Ovary (tissue), 9 donors: ENCODE data around the gene ARHGEF37. TPM values are rescaled to one million over a fixed set of nuclear protein-coding genes. Genes with fewer than 3 reads are reported as not detected.

ENCODE experiments used
- DNase-seq, 5 donors: peaks; one replicate each; pipeline ENCODE4 v3.0.0-alpha.2; 2019 to 2020
- H3K27ac ChIP-seq, 2 donors: fragments of 200-600 bp; one replicate each; pipeline versions ENCODE4 v1.5.1 to v1.8.0; 2019 to 2022
- H3K27me3 ChIP-seq: fragments of 200-600 bp; one replicate; pipeline ENCODE4 v1.8.0; 2022
- H3K36me3 ChIP-seq: fragments of 200-600 bp; sonication (generic); one replicate; pipeline ENCODE4 v1.5.1; 2019
- H3K4me1 ChIP-seq: one replicate; pipeline ENCODE4 v1.8.1; 2013; ENCODE audit warnings: mild to moderate bottlenecking, moderate library complexity; ENCODE audit not compliant: insufficient read depth
- H3K4me3 ChIP-seq: fragments of 200-600 bp; sonication (generic); one replicate; pipeline ENCODE4 v1.5.1; 2017
- H3K9me3 ChIP-seq, 2 donors: fragments of 200-600 bp in 1 of 2; sonication (generic) in 1 of 2; one replicate each; pipeline versions ENCODE4 v1.5.1 to v1.8.1; 2013 to 2019; ENCODE audit warnings: mild to moderate bottlenecking in 1 of 2, moderate library complexity in 1 of 2
- EP300 ChIP-seq: sonication (generic); formaldehyde crosslinking; IDR thresholded peaks from one replicate; pipeline ENCODE4 v1.6.1; 2017; ENCODE audit warnings: antibody characterized with exemption
- POLR2A ChIP-seq: fragments of 450-650 bp; IDR thresholded peaks from one replicate; pipeline ENCODE4 v1.6.1; 2017; ENCODE audit warnings: antibody characterized with exemption, mild to moderate bottlenecking, moderate library complexity
- WGBS, 3 donors: extraction: QIAGEN DNeasy Blood & Tissue Kit in 1 of 3; methylation state at CpG; one replicate each; pipeline versions ENCODE4 v1.1.5 to v1.1.7; 2013 to 2017; 5-methylcytosine and 5-hydroxymethylcytosine counted together
- intact Hi-C, 4 donors: fragments of 100-400 bp; cut with DNase I; formaldehyde crosslinking; loops; one replicate each; pipeline versions ENCODE4 v1.11.0 to v1.15.1; 2022 to 2023
- polyA plus RNA-seq, 2 donors: library from polyadenylated mRNA; stranded (reverse); fragments of 200-250 nt in 1 of 2; fragments of 350-450 nt in 1 of 2; fragmentation: Illumina TruSeq in 1 of 2; extraction: RNeasy Lipid Tissue Mini Kit (QIAGEN cat#74804) in 1 of 2; gene quantifications; one replicate each; pipeline ENCODE4 v1.2.3, GENCODE V29; 2013 to 2014
- total RNA-seq, 7 donors: library from RNA; depleted of rRNA in 2 of 7; stranded (reverse); fragments of >200 nt in 2 of 7; fragmentation: NEBNext Ultra II Directional in 3 of 7; extraction: Animal tissue kit (Norgen Biotek cat#: 25700) in 3 of 7; gene quantifications; one replicate each; pipeline versions ENCODE4 v1.1.0 to v1.2.4, GENCODE V29; 2016 to 2023
- TF ChIP-seq, protein P1 (sequence below), 3 donors: fragments of 450-650 bp in 2 of 3; fragments of 200-600 bp in 1 of 3; IDR thresholded peaks; one replicate each; pipeline versions ENCODE4 v1.5.1 to v1.8.0; 2016 to 2022; ENCODE audit warnings: antibody characterized with exemption in 3 of 3, mild to moderate bottlenecking in 1 of 3
- donor health status: DM: no; HTN: no; CAD: no; lungs with moderate emphysema.
- donor health status: DM: no; HTN: no; CAD: no.
- donor health status: Bipolar disorder and iron deficiency.
- donor health status: DM: yes; HTN: yes; CAD: no.
- donor health status: DM: no; HTN: no; CAD: no.
- donor health status: DM: yes; HTN: yes; CAD: no.

Gene ARHGEF37
- total and polyA plus RNA-seq, 9 donors: 4.1 to 9.9 (median 6.2) TPM

DNA sequence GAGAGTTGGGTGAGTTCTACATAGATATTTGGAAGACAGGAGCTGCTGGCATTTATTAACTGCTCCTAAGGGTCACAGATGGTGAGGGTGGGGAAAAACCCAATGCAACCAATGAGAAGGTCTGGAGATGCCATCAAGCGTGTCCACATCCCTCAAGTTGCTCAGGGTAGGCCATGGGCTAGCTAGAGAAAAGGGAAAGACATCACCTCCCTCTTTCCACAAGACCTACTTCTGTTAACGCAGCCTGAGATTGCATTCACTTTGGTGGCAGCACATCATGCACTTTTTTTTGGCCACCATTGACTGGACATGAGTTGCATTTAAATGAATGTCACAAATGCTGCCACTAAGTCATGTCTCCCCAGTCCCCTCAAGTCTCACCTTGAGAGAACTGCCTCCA, 71.4 kb downstream of the ARHGEF37 start:
- Histone ChIP-seq H3K27ac (no peak overlapping the region), H3K4me3 (no peak overlapping the region), H3K9me3 (no peaks in the 10 kb centered on the region), H3K36me3 (no peaks in the 10 kb centered on the region), H3K27me3 (no peaks in the 10 kb centered on the region), H3K4me1 (no peaks in the 10 kb centered on the region)
- intact Hi-C loops: no loop called here
- DNase-seq: no peak
- 98 to 100% (median 98%) methylated on average over 2 of the region's 2 CpGs for WGBS, 3 donors
- no peak for TF ChIP-seq EP300
- no peak for TF ChIP-seq POLR2A
- TF ChIP-seq, protein P1, sequence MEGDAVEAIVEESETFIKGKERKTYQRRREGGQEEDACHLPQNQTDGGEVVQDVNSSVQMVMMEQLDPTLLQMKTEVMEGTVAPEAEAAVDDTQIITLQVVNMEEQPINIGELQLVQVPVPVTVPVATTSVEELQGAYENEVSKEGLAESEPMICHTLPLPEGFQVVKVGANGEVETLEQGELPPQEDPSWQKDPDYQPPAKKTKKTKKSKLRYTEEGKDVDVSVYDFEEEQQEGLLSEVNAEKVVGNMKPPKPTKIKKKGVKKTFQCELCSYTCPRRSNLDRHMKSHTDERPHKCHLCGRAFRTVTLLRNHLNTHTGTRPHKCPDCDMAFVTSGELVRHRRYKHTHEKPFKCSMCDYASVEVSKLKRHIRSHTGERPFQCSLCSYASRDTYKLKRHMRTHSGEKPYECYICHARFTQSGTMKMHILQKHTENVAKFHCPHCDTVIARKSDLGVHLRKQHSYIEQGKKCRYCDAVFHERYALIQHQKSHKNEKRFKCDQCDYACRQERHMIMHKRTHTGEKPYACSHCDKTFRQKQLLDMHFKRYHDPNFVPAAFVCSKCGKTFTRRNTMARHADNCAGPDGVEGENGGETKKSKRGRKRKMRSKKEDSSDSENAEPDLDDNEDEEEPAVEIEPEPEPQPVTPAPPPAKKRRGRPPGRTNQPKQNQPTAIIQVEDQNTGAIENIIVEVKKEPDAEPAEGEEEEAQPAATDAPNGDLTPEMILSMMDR (IDR thresholded peaks at IDR 0.05): no peak

DNA sequence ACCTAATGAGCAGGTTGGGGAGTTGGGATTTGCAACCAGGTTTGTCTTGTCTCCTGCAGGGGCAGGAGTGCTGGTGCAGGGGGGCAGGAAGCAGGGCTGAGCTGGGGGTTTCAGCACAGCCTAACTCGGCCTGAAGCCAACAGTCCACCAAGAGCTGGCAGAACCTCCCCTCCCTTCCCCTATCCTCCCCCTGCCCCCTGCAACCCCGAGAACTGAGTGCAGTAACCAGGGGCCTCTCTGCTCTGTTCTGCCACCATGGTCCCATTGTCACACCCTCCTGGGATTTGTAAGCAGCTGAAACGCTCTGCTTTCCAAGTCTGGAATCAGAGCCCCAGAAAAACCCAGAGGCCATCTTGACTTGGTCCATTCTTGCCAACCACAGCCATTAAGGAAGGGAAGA, 72.9 kb downstream of the ARHGEF37 start:
- Histone ChIP-seq H3K27ac (no peak overlapping the region), H3K4me1 (no peaks in the 10 kb centered on the region), H3K36me3 (no peaks in the 10 kb centered on the region), H3K27me3 (no peaks in the 10 kb centered on the region), H3K4me3 (no peak overlapping the region), H3K9me3 (no peaks in the 10 kb centered on the region)
- DNase-seq: no peak
- intact Hi-C loops: no loop called here
- TF ChIP-seq POLR2A (no peak), EP300 (no peak)
- TF ChIP-seq, protein P1 (IDR thresholded peaks at IDR 0.05): no peak
- 32 to 34% (median 33%) methylated on average over 3 of the region's 3 CpGs for WGBS, 3 donors

DNA sequence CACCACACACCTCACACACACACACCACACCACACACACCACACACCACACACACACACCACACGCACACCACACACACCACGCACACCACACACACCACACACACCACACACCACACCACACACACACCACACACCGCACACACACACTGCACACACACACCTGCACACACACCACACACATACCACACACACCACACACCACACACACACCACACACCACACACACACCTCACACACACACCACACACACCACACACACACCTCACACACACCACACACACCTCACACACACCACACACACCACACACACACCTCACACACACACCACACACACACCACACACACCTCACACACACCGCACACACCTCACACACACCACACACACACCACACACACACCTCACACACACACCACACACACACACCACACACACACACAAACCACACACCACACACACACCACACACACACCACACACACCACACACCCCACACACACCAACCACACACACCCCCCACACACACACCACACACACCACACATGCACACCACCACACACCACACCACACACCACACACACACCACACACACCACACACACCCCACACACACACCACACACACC, 73.7 kb downstream of the ARHGEF37 start:
- 65 to 89% (median 69%) methylated on average over 4 of the region's 4 CpGs for WGBS, 3 donors
- H3K27me3 ChIP-seq: no peaks in the 10 kb centered on the region
- no peak overlapping the region for H3K27ac ChIP-seq
- no peaks in the 10 kb centered on the region for H3K36me3 ChIP-seq
- no peaks in the 10 kb centered on the region for H3K4me1 ChIP-seq
- DNase-seq: no peak
- no peaks in the 10 kb centered on the region for H3K9me3 ChIP-seq
- TF ChIP-seq EP300: no peak
- TF ChIP-seq, protein P1 (IDR thresholded peaks at IDR 0.05): no peak
- no peak for TF ChIP-seq POLR2A
- H3K4me3 ChIP-seq: no peak overlapping the region
- intact Hi-C loops: loop anchor here in 1 of 4 donors (5.0 kb wide), 1 partner anchor 72 kb away; no protein-coding TSS in a partner anchor

DNA sequence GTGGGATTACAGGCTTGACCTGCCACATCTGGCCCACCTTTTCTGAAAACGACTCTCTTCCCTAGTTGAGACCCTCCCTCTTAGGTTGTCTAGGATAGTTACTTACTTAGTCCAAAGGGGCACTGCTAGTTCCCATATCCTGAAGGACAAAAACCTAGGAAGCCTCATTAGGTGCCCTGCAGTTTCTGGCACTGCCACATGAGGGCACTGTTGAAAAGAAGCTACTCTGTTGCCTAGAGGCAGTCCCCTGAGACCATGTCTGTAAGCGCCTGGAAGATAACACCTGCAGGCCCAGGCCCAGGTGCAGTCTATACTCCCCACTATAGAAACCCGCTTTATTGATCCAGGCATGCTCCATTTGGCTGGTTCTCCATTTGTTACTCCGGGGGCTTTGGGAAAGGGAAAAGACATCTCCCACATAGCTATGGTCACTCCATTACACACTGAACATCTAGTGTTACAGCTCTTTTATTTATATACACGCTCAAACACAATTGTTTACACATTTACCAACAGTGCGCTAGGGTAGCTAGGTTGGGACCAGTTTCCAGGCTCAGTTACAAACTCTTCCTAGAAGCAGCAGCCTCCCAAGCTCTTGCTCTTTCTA, 75.4 kb downstream of the ARHGEF37 start:
- no peaks in the 10 kb centered on the region for H3K4me1 ChIP-seq
- H3K27ac ChIP-seq: no peak overlapping the region
- peak in 1 of 5 donors; percentile 44 for DNase-seq
- no peaks in the 10 kb centered on the region for H3K9me3 ChIP-seq
- no peak overlapping the region for H3K4me3 ChIP-seq
- WGBS, 3 donors: 59 to 81% (median 61%) methylated on average over 6 of the region's 6 CpGs
- H3K36me3 ChIP-seq: no peaks in the 10 kb centered on the region
- TF ChIP-seq, protein P1 (IDR thresholded peaks at IDR 0.05): peak in 1 of 3 donors; percentile 25
- no peak for TF ChIP-seq POLR2A
- intact Hi-C loops: loop anchor here in 1 of 4 donors (5.0 kb wide), 1 partner anchor 71 kb away; no protein-coding TSS in a partner anchor
- no peaks in the 10 kb centered on the region for H3K27me3 ChIP-seq
